Hypothalamus (tissue), 51 donors: ENCODE results near the gene ZC3H18.

Experiments used
- DNase-seq, 51 donors: peaks; one replicate each; lab custom pipeline; 2025; lab: John Stamatoyannopoulos, UW

ZC3H18 gene

DNA sequence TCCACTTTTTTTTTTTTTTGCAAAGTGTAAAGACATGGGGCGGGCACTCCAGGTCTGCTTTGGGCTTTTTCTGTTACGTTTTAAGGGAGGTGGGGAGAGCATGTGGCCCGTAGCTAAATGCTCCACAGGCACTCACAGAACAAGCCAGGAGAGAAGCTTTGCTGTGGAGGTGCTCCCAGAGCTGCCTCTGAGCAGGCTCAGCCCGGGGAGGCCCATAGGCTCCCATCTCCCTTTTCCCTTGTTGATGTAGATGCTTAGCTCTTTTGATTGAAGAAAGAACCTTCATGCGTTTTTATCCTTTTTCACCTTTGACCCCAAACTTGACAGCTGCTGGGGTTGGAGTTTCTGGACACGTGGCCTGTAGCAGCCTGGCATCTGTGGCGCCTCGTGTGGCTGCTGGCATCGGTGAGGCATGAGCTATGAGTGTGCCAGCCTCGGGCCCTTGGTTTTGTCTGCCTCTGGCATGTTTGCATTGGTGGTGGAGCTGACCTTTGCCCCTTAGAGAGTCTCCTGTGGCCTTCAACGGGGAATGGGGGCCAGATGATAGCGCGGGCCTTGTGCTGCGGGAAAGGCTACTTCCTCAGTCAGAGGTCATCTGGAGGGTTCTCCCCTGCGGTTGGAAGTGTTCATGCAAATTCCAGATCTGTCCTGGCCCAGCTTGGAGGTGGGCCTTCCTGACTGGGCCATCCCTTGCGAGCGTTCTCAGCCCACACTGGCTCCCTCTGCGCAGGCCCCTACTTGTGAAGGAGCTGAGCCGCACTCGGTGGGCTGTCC is 48.2 kb downstream of the ZC3H18 start:
- no peak for DNase-seq

GRCh38 chr16:88618956-88619667 is 48.9 kb downstream of the ZC3H18 start:
- DNase-seq, result no peak

DNA sequence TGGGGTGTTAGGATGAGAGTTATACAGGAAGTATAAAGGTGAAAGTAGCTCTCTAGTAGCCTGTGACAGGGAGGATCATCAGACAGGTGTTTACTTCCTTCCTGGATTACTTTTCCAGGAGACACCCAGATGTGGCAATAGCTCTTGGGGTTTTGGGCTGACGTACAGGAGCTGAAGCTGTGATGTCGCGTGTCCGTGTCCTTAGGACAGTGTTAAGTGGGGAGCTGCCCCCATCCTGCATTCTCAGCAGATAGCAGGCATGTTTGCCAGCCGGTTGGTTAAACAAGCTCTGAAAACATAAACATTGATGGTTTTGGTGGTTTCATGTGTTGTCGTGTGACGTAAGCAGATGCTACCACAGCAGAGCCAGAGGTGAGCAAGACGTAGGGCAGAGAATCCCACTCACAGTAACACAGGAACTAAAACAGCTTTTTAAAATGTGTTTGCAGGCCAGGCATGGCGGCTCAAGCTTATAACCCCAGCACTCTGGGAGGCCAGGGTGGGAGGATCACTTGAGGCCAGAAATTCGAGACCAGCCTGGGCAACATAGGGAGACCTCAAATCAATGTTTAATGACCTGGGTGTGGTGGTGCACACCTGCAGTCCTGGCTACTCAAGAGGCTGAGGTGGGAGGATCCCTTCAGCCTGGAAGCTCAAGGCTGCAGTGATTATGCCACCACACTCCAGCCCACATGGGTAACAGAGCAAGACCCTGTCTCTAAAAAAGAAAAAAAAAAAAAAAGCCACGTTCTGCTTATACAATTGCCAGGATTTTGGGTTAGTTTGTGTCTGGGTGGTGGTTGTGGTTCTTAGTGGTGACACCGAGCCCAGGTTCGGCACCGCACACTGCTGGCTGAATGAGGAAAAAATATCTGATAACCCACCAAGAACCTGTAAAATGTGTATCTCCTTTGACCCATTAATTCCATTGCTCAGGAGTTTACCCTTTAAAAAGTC is 49.9 kb downstream of the ZC3H18 start:
- DNase-seq, result no peak

DNA sequence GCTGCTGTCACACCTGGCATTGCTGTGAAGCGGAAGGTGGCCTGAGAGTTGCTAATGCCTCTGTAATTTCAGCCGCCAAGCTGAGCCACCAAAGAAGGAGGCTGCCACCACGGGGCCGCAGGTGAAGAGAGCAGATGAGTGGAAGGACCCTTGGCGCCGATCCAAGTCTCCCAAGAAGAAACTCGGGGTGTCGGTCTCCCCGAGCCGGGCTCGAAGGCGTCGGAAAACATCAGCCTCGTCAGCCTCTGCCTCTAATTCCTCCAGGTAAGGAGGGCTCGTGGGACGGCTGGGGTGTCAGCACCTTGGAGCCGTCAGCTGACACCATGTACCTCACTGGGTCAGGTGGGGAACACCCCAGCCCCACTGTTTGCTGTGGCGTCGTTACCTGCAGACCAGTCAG is 51.9 kb downstream of the ZC3H18 start:
- DNase-seq, result no peak

- no peak for DNase-seq
Measured at GRCh38 chr16:88622866-88623265, 52.7 kb downstream of the ZC3H18 start.

- DNase-seq, result no peak
Measured at GRCh38 chr16:88623858-88624257, 53.7 kb downstream of the ZC3H18 start.

DNA sequence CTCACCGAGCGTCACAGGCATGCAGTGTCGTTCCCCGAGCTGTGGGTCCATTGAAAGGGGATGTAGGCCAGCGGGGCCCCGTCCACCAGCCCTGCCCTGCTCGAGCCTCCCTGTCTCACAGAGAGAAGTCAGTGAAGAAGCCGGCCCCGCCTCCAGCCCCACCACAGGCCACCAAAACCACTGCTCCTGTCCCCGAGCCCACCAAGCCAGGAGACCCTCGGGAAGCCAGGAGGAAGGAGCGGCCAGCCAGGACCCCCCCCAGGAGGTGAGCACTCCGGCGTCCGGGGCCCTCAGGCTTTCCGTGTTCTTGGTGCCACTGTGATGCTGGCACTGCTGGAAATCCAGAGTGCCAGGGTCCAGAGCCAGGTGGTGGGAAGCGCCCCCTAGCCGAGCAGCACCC is 54.3 kb downstream of the ZC3H18 start:
- DNase-seq, result no peak

GRCh38 chr16:88624977-88625576 is 54.9 kb downstream of the ZC3H18 start:
- no peak for DNase-seq

DNA sequence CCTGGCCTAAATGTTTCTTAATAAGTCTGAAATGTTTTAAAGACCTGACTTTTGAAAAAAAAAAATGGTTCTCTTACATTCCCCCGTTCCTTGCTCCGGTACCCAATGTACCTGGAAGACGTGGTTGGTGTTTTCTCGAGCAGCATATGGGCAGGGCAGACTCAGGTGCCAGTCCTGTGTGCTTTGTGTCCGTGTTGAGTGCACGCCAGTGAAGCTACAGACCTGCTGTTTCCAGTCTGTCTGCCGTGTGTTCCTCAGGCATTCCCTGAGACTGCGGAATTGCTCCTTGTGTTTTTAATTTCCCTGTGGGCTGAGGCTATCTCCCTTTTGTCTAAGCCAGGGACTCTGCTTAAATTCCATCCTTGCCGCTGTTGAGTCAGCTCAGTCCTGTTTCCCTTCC is 56.4 kb downstream of the ZC3H18 start:
- no peak for DNase-seq

GRCh38 chr16:88627531-88628411 is 57.6 kb downstream of the ZC3H18 start:
- no peak for DNase-seq

GRCh38 chr16:88628512-88628974 is 58.3 kb downstream of the ZC3H18 start:
- no peak for DNase-seq

GRCh38 chr16:88629835-88630234 is 59.6 kb downstream of the ZC3H18 start:
- no peak for DNase-seq

- no peak for DNase-seq
Measured at GRCh38 chr16:88630433-88630832, 60.2 kb downstream of the ZC3H18 start.

- no peak for DNase-seq
Measured at GRCh38 chr16:88630941-88631340, 60.7 kb downstream of the ZC3H18 start.

GRCh38 chr16:88631384-88631783 is 61.2 kb downstream of the ZC3H18 start:
- DNase-seq, result no peak

DNA sequence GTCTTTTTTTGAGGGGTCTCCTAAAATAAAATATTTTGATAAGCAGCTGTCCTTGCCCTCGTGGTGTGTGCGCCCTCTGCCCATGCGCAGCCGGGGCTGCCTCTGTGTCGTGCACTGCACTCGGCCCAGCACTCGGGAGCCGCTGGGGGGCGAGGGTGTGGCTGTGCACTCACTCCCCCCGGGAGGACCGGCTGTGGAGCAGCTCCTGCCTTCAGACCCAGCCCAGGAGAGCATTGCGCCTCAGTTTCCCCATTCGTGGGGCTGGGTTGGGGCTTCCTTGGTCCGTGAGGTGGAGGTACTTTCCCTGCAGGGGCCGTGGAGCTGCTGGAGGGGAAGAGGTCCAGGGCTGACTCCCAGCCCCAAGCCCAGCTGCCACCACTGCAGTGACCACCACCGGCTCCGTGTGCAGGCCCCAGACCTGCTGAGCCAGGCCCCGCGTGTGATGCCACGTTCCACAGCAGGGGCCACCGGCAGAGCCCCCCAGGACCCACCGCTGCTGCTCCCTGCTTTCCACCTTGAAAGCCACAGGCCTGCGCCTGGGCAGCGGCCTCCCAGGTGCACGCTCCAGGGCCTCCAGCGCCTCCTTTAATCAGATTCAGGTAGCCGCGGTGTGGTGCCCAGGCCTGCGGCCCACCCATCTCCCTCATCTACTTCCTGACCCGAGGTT is 61.9 kb downstream of the ZC3H18 start:
- DNase-seq, result no peak

DNA sequence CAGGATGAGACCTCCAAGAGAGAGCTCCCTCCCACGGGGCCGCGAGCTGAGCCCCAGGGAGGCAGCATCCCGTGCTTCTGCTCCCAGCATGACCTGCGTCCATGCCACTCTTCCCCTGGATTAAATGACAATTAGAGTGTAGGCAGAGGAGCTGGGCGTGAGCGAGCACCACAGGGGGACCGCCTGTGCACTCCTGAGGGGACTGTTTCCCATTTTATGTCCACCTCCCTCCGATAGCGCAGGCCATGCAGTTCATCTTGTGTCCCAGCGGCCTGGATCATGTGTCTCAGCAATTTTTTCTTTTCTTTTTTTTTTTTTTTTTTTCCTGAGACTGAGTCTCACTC is 62.4 kb downstream of the ZC3H18 start:
- no peak for DNase-seq

DNA sequence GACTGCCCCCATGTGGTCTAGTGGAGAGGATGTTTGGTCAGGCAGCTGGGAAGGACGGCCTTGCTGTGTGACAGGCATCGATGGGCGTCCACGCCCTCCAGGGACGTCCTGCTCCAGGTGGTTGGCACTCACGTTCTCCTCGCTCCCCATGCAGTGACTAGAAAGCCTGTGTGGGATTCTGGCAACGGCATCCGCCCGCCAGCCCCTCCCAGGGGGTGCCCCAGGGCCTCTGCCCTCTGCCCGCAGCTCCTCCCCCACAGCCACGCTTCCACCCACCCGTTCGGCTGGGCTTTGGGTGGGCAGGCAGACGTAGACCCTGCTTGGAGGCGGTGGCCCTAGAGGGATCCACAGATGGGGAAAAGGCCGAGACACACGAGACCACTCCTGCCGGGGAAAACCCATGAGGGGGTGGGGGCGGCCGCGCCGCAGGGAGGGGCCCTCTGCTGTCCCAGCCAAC is 63.5 kb downstream of the ZC3H18 start:
- DNase-seq, result peak in 1 of 51 donors; percentile 13
